Neural cell (in vitro differentiated cells): ENCODE data around the gene EFEMP1.

ENCODE experiments used
- EZH2 ChIP-seq: fragments of 200-600, 300-800 bp; shearing (Covaris generic), sonication (generic); IDR thresholded peaks from 2 replicates; pipeline ENCODE4 v1.6.1; 2014; ENCODE audit warnings: antibody characterized with exemption, low read length, borderline replicate concordance, mild to moderate bottlenecking; ENCODE audit not compliant: insufficient read depth, poor library complexity, severe bottlenecking
- POLR2AphosphoS5 ChIP-seq: IDR thresholded peaks from 2 replicates; pipeline ENCODE4 v1.6.1; 2012
- RAD21 ChIP-seq: fragments of 450-650 bp; conservative IDR thresholded peaks from 2 replicates; pipeline ENCODE4 v1.6.1; 2014; ENCODE audit warnings: antibody characterized with exemption, mild to moderate bottlenecking, moderate library complexity
- TF ChIP-seq, protein P1 (sequence below): fragments of 450-650 bp; IDR thresholded peaks from 2 replicates; pipeline ENCODE4 v1.5.1; 2014; ENCODE audit warnings: antibody characterized with exemption, mild to moderate bottlenecking, moderate library complexity; ENCODE audit not compliant: poor library complexity, severe bottlenecking
- TF ChIP-seq, protein P2 (sequence below): IDR thresholded peaks from 2 replicates; pipeline ENCODE4 v1.6.1; 2012; ENCODE audit warnings: borderline replicate concordance

DNA sequence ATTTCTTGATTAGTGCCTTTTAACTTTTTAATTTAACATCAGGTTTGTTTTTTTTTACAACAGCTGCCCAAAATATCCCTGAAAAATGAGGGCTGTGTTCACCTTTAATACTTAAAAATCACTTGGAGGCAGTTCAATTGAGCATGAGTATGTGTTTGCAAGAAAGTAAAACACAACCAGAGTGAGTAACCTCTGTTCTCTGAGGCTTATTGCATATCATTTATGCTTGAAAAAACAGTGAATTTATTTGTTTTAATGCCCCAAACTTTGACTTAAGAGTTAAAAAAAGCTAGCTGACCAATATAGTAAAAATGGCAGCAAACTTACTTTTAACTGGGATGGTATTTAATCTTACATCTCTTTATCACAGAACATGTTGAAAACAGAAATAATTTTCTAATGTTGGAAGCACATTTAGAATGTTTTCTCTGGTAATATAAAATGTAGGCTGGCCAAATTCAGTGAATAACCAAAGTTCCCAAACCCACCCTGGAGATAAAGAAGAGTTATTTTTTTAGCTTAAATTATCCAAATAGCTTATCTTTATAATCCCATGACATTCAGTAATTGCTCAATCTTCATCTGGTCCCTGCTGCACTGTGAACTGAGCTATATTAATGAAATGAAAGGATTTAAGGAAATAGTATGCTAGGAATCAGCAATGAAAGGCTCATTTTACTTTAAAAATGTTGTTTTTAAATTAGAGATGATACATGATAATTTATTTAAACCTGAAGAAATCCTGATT is 24.8 kb upstream of the EFEMP1 start:
- TF ChIP-seq, protein P1, sequence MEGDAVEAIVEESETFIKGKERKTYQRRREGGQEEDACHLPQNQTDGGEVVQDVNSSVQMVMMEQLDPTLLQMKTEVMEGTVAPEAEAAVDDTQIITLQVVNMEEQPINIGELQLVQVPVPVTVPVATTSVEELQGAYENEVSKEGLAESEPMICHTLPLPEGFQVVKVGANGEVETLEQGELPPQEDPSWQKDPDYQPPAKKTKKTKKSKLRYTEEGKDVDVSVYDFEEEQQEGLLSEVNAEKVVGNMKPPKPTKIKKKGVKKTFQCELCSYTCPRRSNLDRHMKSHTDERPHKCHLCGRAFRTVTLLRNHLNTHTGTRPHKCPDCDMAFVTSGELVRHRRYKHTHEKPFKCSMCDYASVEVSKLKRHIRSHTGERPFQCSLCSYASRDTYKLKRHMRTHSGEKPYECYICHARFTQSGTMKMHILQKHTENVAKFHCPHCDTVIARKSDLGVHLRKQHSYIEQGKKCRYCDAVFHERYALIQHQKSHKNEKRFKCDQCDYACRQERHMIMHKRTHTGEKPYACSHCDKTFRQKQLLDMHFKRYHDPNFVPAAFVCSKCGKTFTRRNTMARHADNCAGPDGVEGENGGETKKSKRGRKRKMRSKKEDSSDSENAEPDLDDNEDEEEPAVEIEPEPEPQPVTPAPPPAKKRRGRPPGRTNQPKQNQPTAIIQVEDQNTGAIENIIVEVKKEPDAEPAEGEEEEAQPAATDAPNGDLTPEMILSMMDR: no peak
- TF ChIP-seq EZH2 (no peak), RAD21 (no peak), POLR2AphosphoS5 (no peak)
- TF ChIP-seq, protein P2, sequence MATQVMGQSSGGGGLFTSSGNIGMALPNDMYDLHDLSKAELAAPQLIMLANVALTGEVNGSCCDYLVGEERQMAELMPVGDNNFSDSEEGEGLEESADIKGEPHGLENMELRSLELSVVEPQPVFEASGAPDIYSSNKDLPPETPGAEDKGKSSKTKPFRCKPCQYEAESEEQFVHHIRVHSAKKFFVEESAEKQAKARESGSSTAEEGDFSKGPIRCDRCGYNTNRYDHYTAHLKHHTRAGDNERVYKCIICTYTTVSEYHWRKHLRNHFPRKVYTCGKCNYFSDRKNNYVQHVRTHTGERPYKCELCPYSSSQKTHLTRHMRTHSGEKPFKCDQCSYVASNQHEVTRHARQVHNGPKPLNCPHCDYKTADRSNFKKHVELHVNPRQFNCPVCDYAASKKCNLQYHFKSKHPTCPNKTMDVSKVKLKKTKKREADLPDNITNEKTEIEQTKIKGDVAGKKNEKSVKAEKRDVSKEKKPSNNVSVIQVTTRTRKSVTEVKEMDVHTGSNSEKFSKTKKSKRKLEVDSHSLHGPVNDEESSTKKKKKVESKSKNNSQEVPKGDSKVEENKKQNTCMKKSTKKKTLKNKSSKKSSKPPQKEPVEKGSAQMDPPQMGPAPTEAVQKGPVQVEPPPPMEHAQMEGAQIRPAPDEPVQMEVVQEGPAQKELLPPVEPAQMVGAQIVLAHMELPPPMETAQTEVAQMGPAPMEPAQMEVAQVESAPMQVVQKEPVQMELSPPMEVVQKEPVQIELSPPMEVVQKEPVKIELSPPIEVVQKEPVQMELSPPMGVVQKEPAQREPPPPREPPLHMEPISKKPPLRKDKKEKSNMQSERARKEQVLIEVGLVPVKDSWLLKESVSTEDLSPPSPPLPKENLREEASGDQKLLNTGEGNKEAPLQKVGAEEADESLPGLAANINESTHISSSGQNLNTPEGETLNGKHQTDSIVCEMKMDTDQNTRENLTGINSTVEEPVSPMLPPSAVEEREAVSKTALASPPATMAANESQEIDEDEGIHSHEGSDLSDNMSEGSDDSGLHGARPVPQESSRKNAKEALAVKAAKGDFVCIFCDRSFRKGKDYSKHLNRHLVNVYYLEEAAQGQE: no peak
